Activated naive CD4-positive, alpha-beta T cell treated with anti-CD3 and anti-CD28 coated beads for 36 hours (primary cell): Measurements from ENCODE around the gene FREM1. TPM values are rescaled to one million over a fixed set of nuclear protein-coding genes. Genes with fewer than 3 reads are reported as not detected.

ENCODE experiments used
- CTCF ChIA-PET: fragments of 350-600 bp; sonication (Branson Sonifier 250); formaldehyde crosslinking; loops from one replicate; lab custom pipeline; 2021; ENCODE audit warnings: antibody characterized with exemption; lab: Charles Lee
- DNase-seq: peaks from one replicate; pipeline ENCODE4 v3.0.0-alpha.2; 2020
- H3K27ac Mint-ChIP-seq: one replicate; pipeline ENCODE4 v1.8.0; 2021; ENCODE audit warnings: mild to moderate bottlenecking, mixed read lengths
- H3K27me3 Mint-ChIP-seq: one replicate; pipeline ENCODE4 v1.8.0; 2021; ENCODE audit warnings: low read depth, mixed read lengths
- H3K36me3 Mint-ChIP-seq: one replicate; pipeline ENCODE4 v1.8.0; 2021; ENCODE audit warnings: low read depth, mixed read lengths
- H3K4me1 Mint-ChIP-seq: one replicate; pipeline ENCODE4 v1.8.0; 2021; ENCODE audit warnings: low read depth, mixed read lengths
- H3K4me3 Mint-ChIP-seq: one replicate; pipeline ENCODE4 v1.8.0; 2021; ENCODE audit warnings: mild to moderate bottlenecking, moderate library complexity, mixed read lengths
- H3K9me3 Mint-ChIP-seq: one replicate; pipeline ENCODE4 v1.8.0; 2021; ENCODE audit warnings: mixed read lengths
- intact Hi-C: fragments of 100-400 bp; cut with micrococcal nuclease; formaldehyde crosslinking; loops from one replicate; pipeline ENCODE4 v1.15.1; 2023
- total RNA-seq, 2 experiments: library from RNA; stranded (reverse); gene quantifications; one replicate each; pipeline ENCODE4 v1.2.3, GENCODE V29; 2021

Gene FREM1
- total RNA-seq, 2 experiments from 2014 or later, result not detected

GRCh38 chr9:14790628-14791027, 119.6 kb downstream of the FREM1 start:
- DNase-seq, result no peak

GRCh38 chr9:14788846-14789245, 121.4 kb downstream of the FREM1 start:
- intact Hi-C loops, result no loop called here
- H3K27me3 Mint-ChIP-seq, result peaks cover 13% of the 10 kb centered on the region
- no peak overlapping the region for H3K4me3 Mint-ChIP-seq
- H3K4me1 Mint-ChIP-seq, result no peaks in the 10 kb centered on the region
- no peaks in the 10 kb centered on the region for H3K9me3 Mint-ChIP-seq
- no peak for DNase-seq
- CTCF ChIA-PET, result no interaction called here
- no peaks in the 10 kb centered on the region for H3K36me3 Mint-ChIP-seq
- H3K27ac Mint-ChIP-seq, result no peak overlapping the region

More at GRCh38 chr9:14790628-14791027, 119.6 kb downstream of the FREM1 start:
- Mint-ChIP-seq H3K27me3 (peaks cover 13% of the 10 kb centered on the region), H3K9me3 (no peaks in the 10 kb centered on the region), H3K4me3 (no peak overlapping the region), H3K4me1 (no peaks in the 10 kb centered on the region), H3K36me3 (no peaks in the 10 kb centered on the region), H3K27ac (no peak overlapping the region)
- intact Hi-C loops, result no loop called here
- CTCF ChIA-PET, result no interaction called here

- Mint-ChIP-seq H3K4me3 (no peak overlapping the region), H3K36me3 (no peaks in the 10 kb centered on the region), H3K9me3 (no peaks in the 10 kb centered on the region), H3K27me3 (peaks cover 9% of the 10 kb centered on the region), H3K4me1 (no peaks in the 10 kb centered on the region), H3K27ac (no peak overlapping the region)
- CTCF ChIA-PET, result no interaction called here
- no peak for DNase-seq
- intact Hi-C loops, result no loop called here
These were observed 126.9 kb downstream of the FREM1 start for GRCh38 chr9:14783358-14783757.

- Mint-ChIP-seq H3K4me1 (no peaks in the 10 kb centered on the region), H3K27ac (no peak overlapping the region), H3K9me3 (no peaks in the 10 kb centered on the region), H3K27me3 (peaks cover 9% of the 10 kb centered on the region), H3K4me3 (no peak overlapping the region), H3K36me3 (no peaks in the 10 kb centered on the region)
- CTCF ChIA-PET, result interaction anchor here (1.9 kb wide), 1 partner anchor 13 kb away, joined by 6 read pairs; no protein-coding TSS in a partner anchor
- intact Hi-C loops, result no loop called here
- no peak for DNase-seq
These were observed 127.8 kb downstream of the FREM1 start for GRCh38 chr9:14782286-14783051.

- Mint-ChIP-seq H3K4me3 (no peak overlapping the region), H3K4me1 (no peaks in the 10 kb centered on the region), H3K9me3 (no peaks in the 10 kb centered on the region), H3K36me3 (no peaks in the 10 kb centered on the region), H3K27me3 (peaks cover 9% of the 10 kb centered on the region), H3K27ac (no peak overlapping the region)
- CTCF ChIA-PET, result interaction anchor here (1.9 kb wide), 1 partner anchor 11 kb away, joined by 6 read pairs; no protein-coding TSS in a partner anchor
- intact Hi-C loops, result no loop called here
- DNase-seq, result no peak
These were observed 129.5 kb downstream of the FREM1 start for GRCh38 chr9:14780693-14781092.

- no peak for DNase-seq
- intact Hi-C loops, result no loop called here
- Mint-ChIP-seq H3K27ac (no peak overlapping the region), H3K4me1 (no peaks in the 10 kb centered on the region), H3K9me3 (no peaks in the 10 kb centered on the region), H3K27me3 (peaks cover 9% of the 10 kb centered on the region), H3K36me3 (no peaks in the 10 kb centered on the region), H3K4me3 (no peak overlapping the region)
- CTCF ChIA-PET, result interaction anchor here (0.7 to 1.9 kb wide), 2 partner anchors 11 to 507 kb away, joined by 6 read pairs; no protein-coding TSS in a partner anchor
These were observed 130.0 kb downstream of the FREM1 start for GRCh38 chr9:14780251-14780650.

- intact Hi-C loops, result no loop called here
- H3K36me3 Mint-ChIP-seq, result no peaks in the 10 kb centered on the region
These were observed 130.6 kb downstream of the FREM1 start for GRCh38 chr9:14779566-14780022.

GRCh38 chr9:14778565-14778964, 131.7 kb downstream of the FREM1 start:
- CTCF ChIA-PET, result no interaction called here
- peaks cover 9% of the 10 kb centered on the region for H3K27me3 Mint-ChIP-seq
- no peak overlapping the region for H3K4me3 Mint-ChIP-seq
- H3K27ac Mint-ChIP-seq, result no peak overlapping the region
- no peaks in the 10 kb centered on the region for H3K9me3 Mint-ChIP-seq
- no peaks in the 10 kb centered on the region for H3K4me1 Mint-ChIP-seq
- no peaks in the 10 kb centered on the region for H3K36me3 Mint-ChIP-seq
- no peak for DNase-seq
- intact Hi-C loops, result no loop called here

More at GRCh38 chr9:14779566-14780022, 130.6 kb downstream of the FREM1 start:
- H3K9me3 Mint-ChIP-seq, result no peaks in the 10 kb centered on the region
- no peaks in the 10 kb centered on the region for H3K4me1 Mint-ChIP-seq
- H3K27ac Mint-ChIP-seq, result no peak overlapping the region
- H3K27me3 Mint-ChIP-seq, result peaks cover 9% of the 10 kb centered on the region
- no peak for DNase-seq
- no peak overlapping the region for H3K4me3 Mint-ChIP-seq
- CTCF ChIA-PET, result interaction anchor here (0.7 kb wide), 1 partner anchor 506 kb away, joined by 6 read pairs; no protein-coding TSS in a partner anchor

GRCh38 chr9:14775917-14776316, 134.3 kb downstream of the FREM1 start:
- intact Hi-C loops, result no loop called here
- H3K36me3 Mint-ChIP-seq, result no peaks in the 10 kb centered on the region
- no peak for DNase-seq
- no peak overlapping the region for H3K4me3 Mint-ChIP-seq
- peaks cover 3% of the 10 kb centered on the region for H3K27me3 Mint-ChIP-seq
- no peaks in the 10 kb centered on the region for H3K4me1 Mint-ChIP-seq
- H3K9me3 Mint-ChIP-seq, result no peaks in the 10 kb centered on the region
- CTCF ChIA-PET, result no interaction called here
- H3K27ac Mint-ChIP-seq, result no peak overlapping the region

GRCh38 chr9:14770592-14770991, 139.6 kb downstream of the FREM1 start:
- H3K9me3 Mint-ChIP-seq, result no peaks in the 10 kb centered on the region
- DNase-seq, result no peak
- CTCF ChIA-PET, result interaction anchor here (1.4 kb wide), 1 partner anchor 365 kb away, joined by 3 read pairs; no protein-coding TSS in a partner anchor
- no peaks in the 10 kb centered on the region for H3K36me3 Mint-ChIP-seq
- H3K27ac Mint-ChIP-seq, result no peak overlapping the region
- H3K4me1 Mint-ChIP-seq, result peaks cover 2% of the 10 kb centered on the region
- no peak overlapping the region for H3K4me3 Mint-ChIP-seq
- intact Hi-C loops, result no loop called here
- peaks cover 15% of the 10 kb centered on the region for H3K27me3 Mint-ChIP-seq

- Mint-ChIP-seq H3K27ac (no peak overlapping the region), H3K9me3 (no peaks in the 10 kb centered on the region)
- intact Hi-C loops, result loop anchor here (2.0 to 10.0 kb wide), 4 partner anchors 76 to 1342 kb away; partner anchors contain the start of gene ZDHHC21
These were observed 141.0 kb downstream of the FREM1 start for GRCh38 chr9:14769230-14769571.

GRCh38 chr9:14768405-14769229, 141.6 kb downstream of the FREM1 start:
- CTCF ChIA-PET, result interaction anchor here (0.6 to 3.7 kb wide), 15 partner anchors 13 to 1392 kb away, joined by 3 to 18 read pairs (median 3); no protein-coding TSS in a partner anchor
- intact Hi-C loops, result loop anchor here (1.0 to 10.0 kb wide), 7 partner anchors 76 to 1341 kb away; partner anchors contain the start of gene ZDHHC21
- Mint-ChIP-seq H3K9me3 (no peaks in the 10 kb centered on the region), H3K27ac (no peak overlapping the region), H3K27me3 (peaks cover 15% of the 10 kb centered on the region), H3K36me3 (no peaks in the 10 kb centered on the region), H3K4me3 (no peak overlapping the region), H3K4me1 (peaks cover 2% of the 10 kb centered on the region)
- DNase-seq, result no peak

More at GRCh38 chr9:14769230-14769571, 141.0 kb downstream of the FREM1 start:
- no peak for DNase-seq
- Mint-ChIP-seq H3K4me1 (peaks cover 2% of the 10 kb centered on the region), H3K4me3 (no peak overlapping the region), H3K27me3 (peaks cover 15% of the 10 kb centered on the region), H3K36me3 (no peaks in the 10 kb centered on the region)
- CTCF ChIA-PET, result interaction anchor here (0.6 to 3.7 kb wide), 15 partner anchors 12 to 1393 kb away, joined by 3 to 18 read pairs (median 3); no protein-coding TSS in a partner anchor
